ENCODE results near the gene NHERF2.

GRCh38 chr16:1976951-1977874, 49.5 kb upstream of the NHERF2 start:
- TF ChIP-seq CTCF (IDR thresholded peaks at IDR 0.05) (no peak), POLR2AphosphoS5 (IDR thresholded peaks at IDR 0.05) (no peak), POLR2A (IDR thresholded peaks at IDR 0.05) (no peak), EP300 (IDR thresholded peaks at IDR 0.05) (no peak)
